UCSD-AML1 (cell line): ENCODE results near the gene DMPK.

Experiments used
- DNase-seq: peaks from one replicate; lab custom pipeline; 2025; ENCODE audit not compliant: unreplicated experiment; lab: John Stamatoyannopoulos, UW

Gene DMPK

GRCh38 chr19:45782162-45782691, at the start of gene DMPK:
Gene DMPK, minus strand, starts transcription at chr19:45782490. Its CDS starts 138 bp downstream, at chr19:45782352.
- DNase-seq, result no peak

- DNase-seq, result no peak
Measured at GRCh38 chr19:45828945-45829344, 46.7 kb upstream of the DMPK start.

- no peak for DNase-seq
Measured at GRCh38 chr19:45828523-45828922, 46.2 kb upstream of the DMPK start.

- no peak for DNase-seq
Measured at GRCh38 chr19:45827459-45828093, 45.3 kb upstream of the DMPK start.

GRCh38 chr19:45826934-45827333, 44.6 kb upstream of the DMPK start:
- no peak for DNase-seq

- DNase-seq, result no peak
Measured at GRCh38 chr19:45825917-45826893, 43.9 kb upstream of the DMPK start.

- no peak for DNase-seq
Measured at GRCh38 chr19:45825263-45825605, 42.9 kb upstream of the DMPK start.

- no peak for DNase-seq
Measured at GRCh38 chr19:45824531-45825262, 42.4 kb upstream of the DMPK start.

- DNase-seq, result no peak
Measured at GRCh38 chr19:45824041-45824471, 41.8 kb upstream of the DMPK start.

- DNase-seq, result no peak
Measured at GRCh38 chr19:45823182-45823581, 40.9 kb upstream of the DMPK start.

- no peak for DNase-seq
Measured at GRCh38 chr19:45822716-45823115, 40.4 kb upstream of the DMPK start.

- DNase-seq, result no peak
Measured at GRCh38 chr19:45821570-45821969, 39.3 kb upstream of the DMPK start.

GRCh38 chr19:45821103-45821521, 38.8 kb upstream of the DMPK start:
- DNase-seq, result no peak

- DNase-seq, result no peak
Measured at GRCh38 chr19:45820413-45821102, 38.3 kb upstream of the DMPK start.

- DNase-seq, result no peak
Measured at GRCh38 chr19:45819769-45820168, 37.5 kb upstream of the DMPK start.

GRCh38 chr19:45817725-45818301, 35.5 kb upstream of the DMPK start:
- DNase-seq, result no peak

- DNase-seq, result peak; percentile 94
Measured at GRCh38 chr19:45817010-45817724, 34.9 kb upstream of the DMPK start.

GRCh38 chr19:45816236-45817009, 34.1 kb upstream of the DMPK start:
- no peak for DNase-seq
